Endothelial cell of umbilical vein (primary cell): Measurements from ENCODE around the gene RAI1. TPM values are rescaled to one million over a fixed set of nuclear protein-coding genes. Genes with fewer than 3 reads are reported as not detected.

Experiments used
- BruUV-seq: library from RNA; stranded (reverse); fragments of 400-500 nt; replicated peaks from 2 replicates; lab custom pipeline; 2021; lab: Mats Ljungman, UMichigan
- CTCF ChIA-PET: fragments of 300-600, 350-600 bp; sonication (Branson Sonifier 250); formaldehyde crosslinking; loops from one replicate; lab custom pipeline; 2021; ENCODE audit warnings: antibody characterized with exemption, inconsistent platforms; lab: Charles Lee
- POLR2A ChIA-PET: fragments of 300-600, 350-600 bp; sonication (Branson Sonifier 250); formaldehyde crosslinking; loops from one replicate; lab custom pipeline; 2021; ENCODE audit warnings: antibody characterized with exemption, inconsistent platforms; lab: Charles Lee
- DNase-seq: peaks from one replicate; pipeline ENCODE4 v3.0.0-alpha.2; 2011; ENCODE audit warnings: low read depth, low spot score
- FAIRE-seq: peaks from 2 replicates; lab custom pipeline; 2011; peaks lifted over from hg19 to GRCh38; lab: Jason Lieb, UNC
- H2AFZ ChIP-seq: 2 replicates; pipeline ENCODE4 v1.6.0; 2012; ENCODE audit warnings: low read depth, low read length, control low read depth, inconsistent platforms
- H3K27ac ChIP-seq: 2 replicates; pipeline ENCODE4 v1.5.1; 2011; ENCODE audit warnings: low read depth, mild to moderate bottlenecking, control low read depth, low read length, moderate library complexity; ENCODE audit not compliant: insufficient read depth
- H3K27me3 ChIP-seq, 2 experiments: 2 replicates each; pipeline versions ENCODE4 v1.6.0 to v1.6.1; 2011; ENCODE audit warnings: low read length in 2 of 2, mixed read lengths in 1 of 2; ENCODE audit not compliant: control insufficient read depth in 2 of 2, insufficient read depth in 2 of 2
- H3K36me3 ChIP-seq, 2 experiments: 2 replicates in 1 of 2; 3 replicates in 1 of 2; pipeline ENCODE4 v1.5.1; 2011; ENCODE audit warnings: low read length in 2 of 2, mild to moderate bottlenecking in 1 of 2, moderate library complexity in 1 of 2; ENCODE audit not compliant: control insufficient read depth in 2 of 2, insufficient read depth in 2 of 2; ENCODE audit errors: extremely low read depth in 1 of 2
- H3K4me1 ChIP-seq: 3 replicates; pipeline ENCODE4 v1.5.1; 2011; ENCODE audit warnings: mild to moderate bottlenecking, low read length; ENCODE audit not compliant: control insufficient read depth, insufficient read depth; ENCODE audit errors: extremely low read depth
- H3K4me2 ChIP-seq: 2 replicates; pipeline ENCODE4 v1.6.1; 2011; ENCODE audit warnings: low read length, control low read depth, mixed read lengths; ENCODE audit not compliant: insufficient read depth
- H3K4me3 ChIP-seq, 3 experiments: fragments of 200-600 bp in 1 of 3; sonication (generic), shearing (Covaris generic) in 1 of 3; replicated peaks in 1 of 3; 2 replicates each; pipeline ENCODE4 v1.5.1; 2011 to 2016; ENCODE audit warnings: control low read depth in 3 of 3, low read length in 3 of 3, mild to moderate bottlenecking in 2 of 3, inconsistent platforms in 1 of 3, low read depth in 1 of 3, moderate library complexity in 1 of 3; ENCODE audit not compliant: insufficient read depth in 1 of 3
- H3K79me2 ChIP-seq: 2 replicates; pipeline ENCODE4 v1.6.0; 2012; ENCODE audit warnings: low read length, inconsistent platforms; ENCODE audit not compliant: control insufficient read depth, insufficient read depth
- H3K9ac ChIP-seq: replicated peaks from 2 replicates; pipeline ENCODE3; 2011; ENCODE audit warnings: low read length, control low read depth; ENCODE audit not compliant: insufficient read depth; ENCODE audit errors: extremely low read depth
- H3K9me1 ChIP-seq: replicated peaks from 3 replicates; pipeline ENCODE4 v1.6.0; 2011; ENCODE audit warnings: mild to moderate bottlenecking, low read length; ENCODE audit not compliant: control insufficient read depth, insufficient read depth; ENCODE audit errors: extremely low read depth
- H3K9me3 ChIP-seq: replicated peaks from 2 replicates; pipeline ENCODE4 v1.5.1; 2012; ENCODE audit warnings: low read length, inconsistent platforms; ENCODE audit not compliant: control insufficient read depth, insufficient read depth
- H4K20me1 ChIP-seq: replicated peaks from 2 replicates; pipeline ENCODE3; 2011; ENCODE audit warnings: mild to moderate bottlenecking, low read length; ENCODE audit not compliant: control insufficient read depth, insufficient read depth; ENCODE audit errors: extremely low read depth
- EZH2 ChIP-seq: IDR thresholded peaks from 2 replicates; pipeline ENCODE4 v1.6.1; 2012; ENCODE audit warnings: borderline replicate concordance, low read depth, mild to moderate bottlenecking, moderate library complexity, low read length, inconsistent platforms; ENCODE audit not compliant: severe bottlenecking
- FOS ChIP-seq: IDR thresholded peaks from 2 replicates; pipeline ENCODE4 v1.6.1; 2011; ENCODE audit warnings: mild to moderate bottlenecking, low read length, moderate library complexity, borderline replicate concordance; ENCODE audit not compliant: insufficient read depth
- GATA2 ChIP-seq: IDR thresholded peaks from 2 replicates; pipeline ENCODE4 v1.7.0; 2011; ENCODE audit warnings: low read depth, mild to moderate bottlenecking, moderate library complexity, mixed read lengths, low read length; ENCODE audit not compliant: insufficient read length, insufficient read depth
- JUN ChIP-seq: IDR thresholded peaks from 2 replicates; pipeline ENCODE4 v1.6.1; 2011; ENCODE audit warnings: borderline replicate concordance, low read depth; ENCODE audit not compliant: insufficient read length, insufficient read depth
- MYC ChIP-seq: IDR thresholded peaks from one replicate; pipeline ENCODE4 v1.6.1; 2011; ENCODE audit warnings: mild to moderate bottlenecking, low read depth, low read length
- POLR2A ChIP-seq: IDR thresholded peaks from 2 replicates; pipeline ENCODE4 v1.6.1; 2012; ENCODE audit warnings: low read depth, mild to moderate bottlenecking, control low read depth, low read length
- POLR2AphosphoS5 ChIP-seq: IDR thresholded peaks from 2 replicates; pipeline ENCODE4 v1.6.1; 2012; ENCODE audit warnings: low read depth, mild to moderate bottlenecking, control low read depth, low read length, moderate library complexity; ENCODE audit not compliant: insufficient read depth
- dilution Hi-C: fragments of 300-500 bp; cut with MboI; formaldehyde crosslinking; loops from one replicate; pipeline ENCODE4 v1.15.0; 2019; ENCODE audit warnings: low sequenced_read_pairs; ENCODE audit not compliant: extremely low pct_ligation_motif_present
- intact Hi-C: fragments of 100-400 bp; cut with micrococcal nuclease; formaldehyde crosslinking; loops from one replicate; pipeline ENCODE4 v1.10.0; 2022
- polyA plus RNA-seq, 4 experiments: library from polyadenylated mRNA; depleted of rRNA in 3 of 4; stranded (reverse) in 3 of 4; unstranded in 1 of 4; fragments of >200 nt; gene quantifications; 2 replicates each; pipeline versions ENCODE4 v1.2.1 to v1.2.3, GENCODE V29; 2011 to 2012; ENCODE audit warnings: missing spikeins in 1 of 4
- total RNA-seq: library from RNA; stranded (reverse); gene quantifications from 2 replicates; pipeline ENCODE4 v1.2.3, GENCODE V29; 2021
- TF ChIP-seq, protein P1 (sequence below), 2 donors: IDR thresholded peaks; 1 replicate in 1 of 2; 2 replicates in 1 of 2; pipeline ENCODE4 v1.5.1; 2011; ENCODE audit warnings: low read length in 2 of 2, mild to moderate bottlenecking in 2 of 2, moderate library complexity in 2 of 2, control low read depth in 1 of 2, inconsistent platforms in 1 of 2, low read depth in 1 of 2; ENCODE audit not compliant: insufficient read depth in 1 of 2; ENCODE audit errors: extremely low read depth in 1 of 2
- TF ChIP-seq, protein P2 (sequence below): IDR thresholded peaks from 2 replicates; pipeline ENCODE4 v1.6.1; 2011; ENCODE audit not compliant: insufficient read depth, insufficient read length

The RAI1 gene
- total and polyA plus RNA-seq, 2 donors (not counting 3 experiments of a cell fraction or from before 2014, with no cell fraction given): 7.8 to 43.3 TPM

- DNase-seq (no peak), FAIRE-seq (no peak)
- no peak overlapping the region for H2AFZ ChIP-seq
- intact Hi-C loops: no loop called here
- no peak overlapping the region for H3K9ac ChIP-seq
- dilution Hi-C loops: no loop called here
- no peak overlapping the region for H3K4me3 ChIP-seq
- no peaks in the 10 kb centered on the region for H3K9me1 ChIP-seq
- H3K9me3 ChIP-seq: no peaks in the 10 kb centered on the region
- H4K20me1 ChIP-seq: no peaks in the 10 kb centered on the region
- TF ChIP-seq POLR2AphosphoS5 (no peak), POLR2A (no peak), GATA2 (no peak), JUN (no peak), EZH2 (no peak), FOS (no peak), MYC (no peak)
- TF ChIP-seq, protein P1, sequence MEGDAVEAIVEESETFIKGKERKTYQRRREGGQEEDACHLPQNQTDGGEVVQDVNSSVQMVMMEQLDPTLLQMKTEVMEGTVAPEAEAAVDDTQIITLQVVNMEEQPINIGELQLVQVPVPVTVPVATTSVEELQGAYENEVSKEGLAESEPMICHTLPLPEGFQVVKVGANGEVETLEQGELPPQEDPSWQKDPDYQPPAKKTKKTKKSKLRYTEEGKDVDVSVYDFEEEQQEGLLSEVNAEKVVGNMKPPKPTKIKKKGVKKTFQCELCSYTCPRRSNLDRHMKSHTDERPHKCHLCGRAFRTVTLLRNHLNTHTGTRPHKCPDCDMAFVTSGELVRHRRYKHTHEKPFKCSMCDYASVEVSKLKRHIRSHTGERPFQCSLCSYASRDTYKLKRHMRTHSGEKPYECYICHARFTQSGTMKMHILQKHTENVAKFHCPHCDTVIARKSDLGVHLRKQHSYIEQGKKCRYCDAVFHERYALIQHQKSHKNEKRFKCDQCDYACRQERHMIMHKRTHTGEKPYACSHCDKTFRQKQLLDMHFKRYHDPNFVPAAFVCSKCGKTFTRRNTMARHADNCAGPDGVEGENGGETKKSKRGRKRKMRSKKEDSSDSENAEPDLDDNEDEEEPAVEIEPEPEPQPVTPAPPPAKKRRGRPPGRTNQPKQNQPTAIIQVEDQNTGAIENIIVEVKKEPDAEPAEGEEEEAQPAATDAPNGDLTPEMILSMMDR (IDR thresholded peaks at IDR 0.05; ENCODE audit: extremely low read depth in 1 of 2, insufficient read depth in 1 of 2, low read depth in 1 of 2, low read length in 2 of 2): no peak
- TF ChIP-seq, protein P2, sequence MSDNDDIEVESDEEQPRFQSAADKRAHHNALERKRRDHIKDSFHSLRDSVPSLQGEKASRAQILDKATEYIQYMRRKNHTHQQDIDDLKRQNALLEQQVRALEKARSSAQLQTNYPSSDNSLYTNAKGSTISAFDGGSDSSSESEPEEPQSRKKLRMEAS: no peak
- POLR2A ChIA-PET: no interaction called here
- H3K36me3 ChIP-seq: no peaks in the 10 kb centered on the region
- no peak overlapping the region for H3K27ac ChIP-seq
- peaks cover 11% of the 10 kb centered on the region for H3K79me2 ChIP-seq
- no TSS peak for BruUV-seq
- CTCF ChIA-PET: interaction anchor here (1.3 kb wide), 1 partner anchor 88 kb away, joined by 3 read pairs; no protein-coding TSS in a partner anchor
- H3K4me1 ChIP-seq: peaks cover 5% of the 10 kb centered on the region
- H3K4me2 ChIP-seq: no peak overlapping the region
- H3K27me3 ChIP-seq: no peaks in the 10 kb centered on the region
Measured at GRCh38 chr17:17772231-17772630, 91.0 kb downstream of the RAI1 start.
